Ramos (cell line): ENCODE measurements around the gene RWDD4.
"Not testable (repeated sequence)": the region's sequence is repeated elsewhere in the genome, so short reads cannot be mapped to it uniquely, and the experiment has no call there.

Source experiments
- in situ Hi-C: fragments of 300-500 bp; cut with MboI; formaldehyde crosslinking; loops from one replicate; pipeline ENCODE4 v1.14.3; 2022; ENCODE audit warnings: low sequenced_read_pairs; ENCODE audit not compliant: unreplicated experiment

The RWDD4 gene

DNA sequence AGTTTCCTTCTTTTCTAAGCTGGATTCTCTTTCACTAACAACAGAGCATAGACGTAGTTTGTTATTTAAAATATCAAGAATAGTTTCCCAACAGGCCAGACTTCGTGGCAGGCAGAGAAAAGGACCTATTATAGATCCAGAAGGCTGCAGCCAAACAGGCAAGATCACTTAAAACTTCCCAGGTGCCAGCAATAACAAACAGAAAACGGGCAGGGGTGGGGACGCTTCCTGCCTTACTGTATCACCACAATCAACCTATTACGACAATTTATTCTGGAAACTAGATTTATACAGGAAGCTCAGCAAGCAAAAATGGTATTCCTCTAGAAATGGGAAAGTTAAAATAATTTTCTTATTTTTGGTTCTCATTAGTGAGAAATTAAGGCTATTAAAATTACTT, 22.1 kb downstream of the RWDD4 start:
- in situ Hi-C loops, result no loop called here

DNA sequence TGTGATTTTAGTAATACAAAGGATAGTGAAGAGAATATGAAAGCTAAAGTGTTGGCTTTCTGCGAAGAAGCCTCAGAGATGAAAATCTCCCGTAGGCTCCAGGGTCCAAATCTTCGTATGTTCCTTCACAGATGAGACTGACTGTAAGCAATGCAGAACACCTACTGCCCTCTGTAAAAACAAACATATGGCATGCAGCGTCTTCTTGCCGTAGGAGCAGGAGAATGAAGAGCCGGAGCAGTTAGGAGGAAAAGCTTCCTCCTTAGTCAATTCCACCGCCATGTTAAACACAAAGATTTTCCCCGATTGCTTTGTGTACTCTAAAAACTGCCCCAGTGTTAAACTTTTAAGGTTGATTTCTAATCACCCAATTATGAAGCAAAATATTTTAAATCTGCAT, 22.5 kb downstream of the RWDD4 start:
- in situ Hi-C loops, result no loop called here

DNA sequence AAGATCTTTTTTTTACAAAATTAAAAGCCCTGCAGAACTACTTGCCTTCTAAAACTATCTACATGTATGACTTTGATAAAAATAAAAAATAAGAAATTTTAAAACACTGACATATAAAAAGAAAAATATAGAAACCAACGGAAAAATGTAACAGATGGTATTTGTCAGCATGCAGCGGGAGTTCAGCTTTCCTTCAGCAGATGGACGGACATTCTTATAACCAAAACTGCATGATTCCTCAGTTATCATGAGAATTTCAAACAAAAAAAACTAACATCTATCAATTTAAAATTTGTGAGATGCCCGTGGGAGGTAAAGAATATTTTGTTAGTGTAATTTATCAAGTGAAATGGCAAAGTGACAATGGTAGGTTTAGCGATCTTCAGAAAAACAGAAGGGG, 23.2 kb downstream of the RWDD4 start:
- in situ Hi-C loops, result no loop called here

DNA sequence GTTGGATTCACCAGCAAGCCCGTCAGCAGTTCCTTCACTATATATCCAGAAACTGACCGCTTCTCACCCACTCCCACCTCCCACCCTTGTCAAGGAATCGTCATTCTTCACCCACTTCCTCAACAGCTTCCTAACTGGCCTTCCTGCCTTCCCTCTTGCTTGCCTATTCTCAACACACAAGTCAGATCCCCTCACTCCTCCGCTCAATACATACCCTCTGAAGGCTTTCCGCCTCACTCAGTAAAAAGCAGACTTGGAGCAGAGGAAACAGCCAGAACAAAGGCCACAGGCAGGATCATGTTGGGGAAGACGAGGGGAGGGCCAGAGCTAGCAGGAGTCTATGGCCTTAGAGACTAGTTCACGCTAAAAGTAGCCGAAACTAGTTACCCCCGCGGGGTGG, 23.7 kb downstream of the RWDD4 start:
- in situ Hi-C loops, result no loop called here

DNA sequence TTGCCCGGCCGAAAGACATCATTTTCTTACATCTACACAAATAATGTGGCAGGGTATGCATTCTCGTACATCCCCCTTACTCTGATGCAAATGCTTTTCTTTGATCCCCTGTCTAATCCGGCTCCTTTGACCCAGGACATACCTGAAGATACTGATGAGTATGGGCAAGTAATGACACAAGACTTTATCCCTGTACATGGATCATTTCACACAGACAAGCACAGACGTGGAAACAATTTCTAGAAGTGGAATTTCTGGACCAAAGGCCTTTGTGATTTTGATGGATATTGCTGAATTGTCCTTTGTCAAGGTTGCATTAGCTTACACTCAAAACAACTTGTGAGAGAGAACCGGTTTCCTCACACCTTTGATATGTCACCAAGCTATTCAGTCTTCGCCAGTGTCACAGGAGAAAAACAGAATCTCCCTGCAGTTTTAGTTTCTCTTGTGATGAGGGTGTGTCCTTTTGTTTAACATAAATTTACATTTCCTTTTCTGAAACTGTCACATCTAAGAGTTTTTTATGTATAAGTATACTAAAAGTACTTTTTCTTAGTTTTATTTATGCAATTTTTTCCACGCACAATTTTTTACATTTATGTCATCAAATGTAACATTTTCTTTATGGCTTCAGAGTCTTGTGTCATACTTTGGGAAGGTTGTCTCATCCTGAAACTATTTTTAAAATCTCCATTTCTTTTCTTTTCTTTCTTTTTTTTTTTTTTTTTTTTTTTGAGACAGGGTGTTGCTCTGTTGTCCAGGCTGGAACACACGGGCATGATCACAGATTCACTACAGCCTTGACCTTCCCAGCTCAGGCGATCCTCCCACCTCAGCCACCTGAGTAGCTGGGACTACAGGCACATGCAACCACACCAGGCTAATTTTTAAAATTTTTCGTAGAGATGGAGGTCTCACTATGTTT, 25.2 kb downstream of the RWDD4 start:
- in situ Hi-C loops, result no loop called here

DNA sequence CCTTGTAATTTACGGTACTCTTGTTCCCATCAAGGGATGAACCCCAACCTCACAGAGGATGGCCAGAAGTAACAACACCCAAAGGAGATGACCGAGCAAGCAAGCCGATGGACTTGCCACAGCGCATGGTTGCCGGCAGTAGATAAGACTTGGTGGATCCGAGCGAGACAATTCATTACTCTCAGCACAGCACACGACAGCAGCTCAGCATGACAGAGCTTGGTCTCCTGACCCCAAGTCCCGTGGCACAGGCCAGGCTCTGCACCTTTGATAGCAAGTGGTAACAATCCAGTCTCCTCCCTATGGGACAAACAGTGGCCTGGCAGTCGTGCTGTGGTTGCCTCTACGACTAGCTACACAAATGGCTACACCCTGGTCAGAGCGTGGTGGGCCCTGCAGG, 26.3 kb downstream of the RWDD4 start:
- in situ Hi-C loops, result no loop called here

DNA sequence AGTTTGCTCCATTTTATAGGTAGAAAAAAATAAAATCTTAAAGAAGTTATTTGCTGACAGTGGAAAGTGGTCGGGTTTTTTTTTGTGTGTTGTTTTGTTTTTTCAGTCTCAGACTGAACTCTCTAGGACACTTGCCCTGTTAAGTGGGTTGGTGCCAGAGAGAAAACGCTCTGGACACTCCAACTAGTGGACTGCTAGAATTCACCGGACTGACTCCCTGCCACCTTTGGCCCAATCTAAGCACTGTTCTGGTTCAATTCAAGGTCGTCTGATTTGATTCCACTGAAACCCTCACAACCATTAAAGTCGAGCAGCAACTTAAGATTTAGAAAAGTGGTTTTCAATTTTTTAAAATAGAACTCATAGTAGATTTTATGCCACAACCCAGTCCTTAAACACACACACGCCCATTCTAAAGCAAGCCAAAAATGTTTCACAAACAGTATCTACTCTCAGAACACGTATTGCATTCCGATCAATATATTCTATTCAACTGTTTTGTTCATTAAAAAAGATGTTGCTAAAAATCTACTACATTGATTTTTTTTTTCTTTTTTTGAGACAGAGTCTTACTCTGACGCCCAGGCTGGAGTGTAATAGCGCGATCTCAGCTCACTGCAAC, 27.3 kb downstream of the RWDD4 start:
- in situ Hi-C loops, result no loop called here

DNA sequence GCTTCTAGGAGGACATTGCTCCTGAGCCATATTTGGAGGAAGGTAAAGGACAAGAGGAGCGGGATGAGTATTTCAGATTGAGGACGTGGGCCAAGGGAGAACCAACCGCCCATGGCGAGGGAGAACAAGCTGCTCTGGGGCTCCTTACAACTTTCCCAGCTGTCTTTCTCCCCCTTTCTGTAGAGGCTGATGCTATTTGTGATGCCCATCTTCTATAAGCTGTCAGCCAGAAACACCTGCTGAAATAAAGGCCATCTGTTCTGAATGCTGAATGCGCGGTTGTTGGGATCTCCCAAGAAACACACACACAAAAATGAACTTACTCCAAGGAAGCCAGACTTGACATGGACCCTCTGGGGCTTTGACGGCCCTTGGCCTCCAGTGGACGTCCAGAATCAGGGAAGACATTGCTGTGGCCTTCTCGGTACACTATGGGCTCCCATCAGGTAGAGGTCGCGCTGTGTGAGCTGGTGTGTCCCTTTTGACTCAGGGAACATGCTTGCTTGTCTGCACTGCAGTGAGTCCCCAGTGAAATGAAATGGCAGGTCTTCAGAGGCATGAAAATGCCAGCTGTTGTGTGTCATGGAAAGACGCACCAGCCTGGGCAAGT, 30.9 kb downstream of the RWDD4 start:
- in situ Hi-C loops, result no loop called here

DNA sequence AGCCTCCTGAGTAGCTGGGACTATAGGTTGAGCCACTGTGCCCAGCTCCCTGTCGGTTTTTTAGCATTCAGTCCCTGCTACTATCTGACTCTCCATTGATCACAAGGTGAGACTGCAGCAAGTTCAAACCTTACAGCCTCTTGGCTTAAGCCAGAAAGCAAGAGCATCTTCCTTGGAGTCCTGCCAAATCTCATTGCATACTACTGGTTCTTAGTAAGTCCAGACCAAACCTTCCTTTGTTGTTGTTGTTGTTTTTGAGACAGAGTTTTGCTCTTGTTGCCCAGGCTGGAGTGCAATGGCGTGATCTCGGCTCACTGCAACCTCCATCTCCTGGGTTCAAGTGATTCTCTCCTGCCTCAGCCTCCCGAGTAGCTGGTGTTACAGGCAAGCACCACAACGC, 31.7 kb downstream of the RWDD4 start:
- in situ Hi-C loops, result not testable (repeated sequence)

DNA sequence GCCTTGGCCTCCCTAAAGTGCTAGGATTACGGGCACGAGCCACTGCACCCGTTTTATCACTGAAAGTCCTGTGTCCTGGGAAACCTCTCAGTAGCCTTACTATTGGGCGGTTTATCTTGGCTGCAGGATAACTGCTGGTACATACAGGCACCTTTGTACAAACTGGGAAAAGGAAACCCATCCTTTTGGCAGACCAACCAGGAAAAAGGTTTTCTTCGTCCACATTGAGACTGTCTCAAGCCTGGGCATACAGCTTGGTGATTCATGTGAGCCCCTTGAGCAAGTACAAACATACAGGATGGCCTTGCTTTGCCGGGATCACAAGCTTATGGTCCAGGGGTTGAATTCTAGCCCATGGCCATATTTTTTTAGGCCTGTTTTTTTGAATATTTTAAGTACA, 32.8 kb downstream of the RWDD4 start:
- in situ Hi-C loops, result no loop called here

DNA sequence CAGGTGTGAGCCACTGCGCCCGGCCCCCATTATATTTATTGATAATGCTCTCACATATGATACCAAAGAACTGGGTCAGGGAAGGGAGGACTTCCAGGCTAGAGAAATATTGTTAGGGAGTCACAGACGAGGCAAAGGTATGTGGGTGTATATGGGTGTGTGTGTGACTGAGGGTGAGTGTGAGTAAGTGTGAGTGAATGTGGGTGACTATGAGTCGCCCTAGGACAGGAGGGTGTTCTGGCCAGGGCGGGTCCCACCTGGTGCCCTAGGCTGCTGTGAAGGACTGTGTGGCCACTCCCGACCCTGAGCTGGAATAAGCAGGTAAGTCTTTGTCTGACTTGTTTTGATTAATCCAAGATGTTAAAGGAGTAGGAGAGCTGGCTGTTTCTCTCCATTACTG, 34.4 kb downstream of the RWDD4 start:
- in situ Hi-C loops, result no loop called here

DNA sequence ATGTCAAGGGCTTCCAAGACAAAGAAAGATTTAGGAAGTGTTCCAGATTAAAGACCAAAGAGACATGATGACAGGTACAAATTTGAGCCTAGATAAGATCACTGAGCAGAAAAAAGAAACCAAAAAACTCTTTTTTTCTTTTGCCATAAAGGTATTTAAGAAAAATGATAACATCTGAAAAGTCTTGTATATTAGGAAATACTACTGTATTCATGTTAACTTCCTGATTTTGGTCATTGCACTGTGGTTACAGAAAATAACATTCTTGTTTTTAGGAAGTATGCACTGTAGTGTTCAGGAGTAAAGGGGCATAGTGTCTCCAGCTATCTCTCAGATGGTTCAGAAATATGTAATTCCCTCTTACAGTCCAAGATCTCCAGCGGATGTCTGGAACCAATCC, 37.1 kb downstream of the RWDD4 start:
- in situ Hi-C loops, result no loop called here

DNA sequence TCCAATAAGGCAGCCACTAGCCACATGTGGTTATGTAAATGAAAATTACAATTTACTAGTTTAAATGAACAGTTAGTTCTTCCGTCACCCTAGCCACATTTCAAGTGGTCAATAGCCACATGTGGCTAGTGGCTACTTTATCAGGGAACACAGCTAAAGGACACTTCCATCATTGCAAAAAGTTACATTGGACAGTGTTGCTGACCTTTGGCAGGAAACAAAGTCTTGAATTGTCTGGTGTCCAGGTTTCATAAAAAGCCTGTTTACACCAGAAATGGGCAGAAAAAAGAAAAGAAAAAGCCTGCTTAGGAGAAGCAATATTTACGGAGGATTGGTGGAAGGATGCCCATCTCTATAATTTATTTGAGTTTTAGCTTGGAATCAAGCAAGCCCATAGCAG, 38.6 kb downstream of the RWDD4 start:
- in situ Hi-C loops, result no loop called here

DNA sequence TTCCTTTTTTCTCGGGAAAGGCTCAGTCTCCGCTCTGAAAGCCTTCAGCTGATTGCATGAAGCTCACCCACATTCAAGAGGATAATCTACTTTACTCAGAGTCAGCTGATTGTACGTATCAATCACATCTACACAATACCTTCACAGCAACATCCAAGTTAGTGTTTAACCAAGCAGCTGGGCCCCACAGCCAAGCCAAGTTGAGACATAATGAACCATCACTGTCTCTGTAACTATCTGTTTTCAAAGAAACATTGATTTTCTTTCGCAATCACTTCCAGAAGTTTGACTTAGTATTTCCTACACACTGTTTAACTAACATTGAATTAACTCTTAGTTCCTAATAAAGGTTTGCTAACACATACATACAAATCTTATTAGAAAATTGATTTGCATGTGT, 40.3 kb downstream of the RWDD4 start:
- in situ Hi-C loops, result no loop called here

DNA sequence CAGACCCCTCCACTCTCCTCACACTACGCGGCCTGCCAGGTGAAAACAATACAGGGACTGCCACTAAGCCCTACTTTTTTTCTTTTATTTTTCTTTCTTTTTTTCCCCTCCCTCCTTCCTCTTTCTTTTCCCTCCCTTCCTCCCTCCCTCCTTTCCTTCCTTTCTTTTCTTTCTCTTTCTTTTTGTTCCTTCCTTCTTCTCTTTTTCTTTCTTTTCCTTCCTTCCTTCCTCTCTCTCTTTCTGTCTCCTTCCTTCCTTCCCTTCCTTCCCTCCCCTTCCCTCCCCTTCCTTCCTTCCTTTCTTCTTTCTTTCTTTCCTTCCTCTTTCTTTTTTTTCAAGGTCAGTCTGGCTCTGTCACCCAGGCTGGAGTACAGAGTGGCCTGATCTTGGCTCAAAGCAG, 41.9 kb downstream of the RWDD4 start:
- in situ Hi-C loops, result no loop called here

DNA sequence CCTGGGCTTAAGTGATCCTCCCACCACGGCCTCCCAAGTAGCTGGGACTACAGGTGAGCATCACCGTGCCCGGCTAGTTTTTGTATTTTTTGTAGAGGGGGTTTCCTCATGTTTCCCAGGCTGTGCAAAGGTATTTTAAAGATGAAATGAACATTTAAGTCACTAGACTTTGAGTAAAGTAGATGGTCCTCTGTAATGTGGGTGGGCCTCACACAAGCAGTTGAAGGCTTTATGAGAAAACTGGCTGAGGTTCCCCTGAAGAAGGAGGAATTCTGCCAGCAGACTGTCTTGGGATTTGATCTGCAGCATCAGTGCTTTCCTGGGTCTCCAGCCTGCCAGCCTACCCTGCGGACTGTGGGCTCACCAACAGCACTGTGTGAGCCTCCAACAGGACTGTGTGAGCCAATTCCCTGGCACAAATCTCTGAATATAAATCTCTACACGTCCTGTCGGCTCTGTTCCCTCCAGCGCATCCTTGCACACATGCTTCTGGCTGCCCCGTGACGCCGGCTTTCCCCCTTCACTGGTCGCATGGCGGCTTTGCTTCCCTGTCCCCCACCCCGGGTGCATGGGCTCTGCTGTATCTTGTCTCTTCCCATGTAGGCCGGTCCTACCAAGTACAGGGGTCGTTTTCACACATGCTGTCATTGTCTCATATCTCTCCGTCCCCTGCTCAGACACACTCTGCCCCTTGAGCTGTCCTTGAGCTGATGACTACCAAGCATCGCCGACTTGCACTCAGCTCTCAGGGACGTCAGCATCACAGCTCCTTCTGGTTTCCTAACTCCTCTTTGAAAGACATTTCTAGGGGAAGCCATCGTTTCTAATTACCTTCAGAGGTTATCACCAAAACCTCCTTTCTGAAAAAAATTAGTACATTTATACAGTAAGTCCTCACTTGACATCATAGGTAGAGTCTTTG, 46.4 kb downstream of the RWDD4 start:
- in situ Hi-C loops, result no loop called here

DNA sequence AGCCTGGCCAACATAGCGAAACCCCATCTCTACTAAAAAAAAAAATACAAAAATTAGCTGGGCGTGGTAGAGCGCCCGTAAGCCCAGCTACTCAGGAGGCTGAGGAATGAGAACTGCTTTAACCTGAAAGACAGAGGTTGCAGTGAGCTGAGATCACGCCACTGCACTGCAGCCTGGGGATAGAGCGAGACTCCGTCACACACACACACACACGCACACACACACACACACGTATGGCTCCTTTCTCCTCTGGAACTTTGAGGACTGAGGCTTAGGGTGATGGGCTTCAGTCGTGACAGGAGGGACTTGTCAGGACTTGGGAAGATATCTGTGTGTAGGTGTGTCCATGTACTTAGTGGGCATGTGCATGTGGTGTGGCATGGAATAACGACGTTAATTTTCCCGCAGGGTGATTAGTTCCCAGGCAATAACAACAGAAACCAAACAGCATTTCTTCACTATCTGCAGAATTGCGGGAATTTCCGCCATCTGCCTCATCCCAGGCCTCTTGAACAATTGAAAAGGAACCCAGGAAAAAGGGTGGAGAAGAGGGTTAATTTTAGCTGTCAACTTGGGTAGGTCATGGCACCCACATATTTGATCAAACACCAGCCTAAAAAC, 47.7 kb downstream of the RWDD4 start:
- in situ Hi-C loops, result no loop called here

DNA sequence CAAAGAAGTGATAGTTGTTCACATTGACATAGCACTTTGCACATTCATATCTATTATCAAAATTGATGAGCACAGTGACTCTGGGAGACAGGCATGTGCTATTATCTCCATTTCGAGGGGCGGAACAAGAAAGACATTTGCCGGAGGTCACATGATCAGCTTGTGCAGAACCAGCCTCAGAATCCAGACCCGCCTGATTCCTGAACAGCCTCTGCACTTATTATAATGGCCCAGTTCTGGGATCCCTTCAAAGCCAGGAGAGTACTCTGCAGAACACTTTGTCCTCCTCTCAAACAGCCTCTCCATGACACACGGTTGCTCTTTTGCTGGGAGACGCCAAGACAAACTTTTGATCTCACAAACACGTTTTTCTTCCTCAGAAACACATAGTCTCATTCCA, 48.4 kb downstream of the RWDD4 start:
- in situ Hi-C loops, result no loop called here

DNA sequence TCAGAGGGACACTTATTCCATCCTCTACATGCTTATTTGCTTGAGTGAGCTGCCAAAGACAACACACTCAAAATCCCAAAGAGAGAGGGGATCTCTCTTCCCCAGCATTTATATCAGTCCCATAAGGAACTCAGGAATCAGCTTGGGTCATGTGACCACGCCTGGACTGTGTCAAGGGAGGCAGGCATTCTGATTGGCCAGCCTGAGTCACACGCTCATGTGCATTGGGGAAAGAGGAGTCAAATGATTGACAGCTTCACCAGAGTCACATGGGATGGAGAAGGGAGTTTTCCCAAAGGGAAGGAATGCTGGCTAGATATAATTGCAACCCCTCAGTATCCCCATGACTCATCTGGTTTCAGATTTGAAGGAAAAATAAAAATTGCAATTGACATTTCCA, 49.0 kb downstream of the RWDD4 start:
- in situ Hi-C loops, result no loop called here

DNA sequence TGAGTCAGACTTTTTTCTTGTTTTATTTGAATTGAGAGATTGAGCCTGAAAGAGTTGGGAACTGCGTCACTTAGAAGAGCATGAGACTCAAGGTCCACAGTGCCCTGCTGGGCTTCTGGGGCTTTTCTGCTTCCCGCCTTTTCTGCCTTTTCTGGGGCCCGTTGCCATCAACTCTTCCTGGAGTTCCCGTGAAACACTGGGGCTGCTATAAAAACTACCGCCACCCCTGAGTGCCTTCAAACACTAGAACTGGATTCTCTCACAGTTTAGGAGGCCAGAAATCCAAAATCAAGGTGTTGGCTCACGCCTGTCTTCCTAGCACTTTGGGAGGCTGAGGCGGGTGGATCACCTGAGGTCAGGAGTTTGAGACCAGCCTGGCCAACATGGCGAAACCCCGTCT, 49.8 kb downstream of the RWDD4 start:
- in situ Hi-C loops, result loop anchor here (10.0 kb wide), 1 partner anchor 134 kb away; no protein-coding TSS in a partner anchor
